Hippocampal formation (tissue), 2 donors: ENCODE measurements around the gene ISG20L2.
A peak's percentile ranks its signal among the peaks of the same experiment; 100 is the strongest.
"Not testable (repeated sequence)": the region's sequence is repeated elsewhere in the genome, so short reads cannot be mapped to it uniquely, and the experiment has no call there.

Source experiments
- DNase-seq, 2 donors: peaks; one replicate each; lab custom pipeline; 2025; lab: John Stamatoyannopoulos, UW

Gene ISG20L2, protein sequence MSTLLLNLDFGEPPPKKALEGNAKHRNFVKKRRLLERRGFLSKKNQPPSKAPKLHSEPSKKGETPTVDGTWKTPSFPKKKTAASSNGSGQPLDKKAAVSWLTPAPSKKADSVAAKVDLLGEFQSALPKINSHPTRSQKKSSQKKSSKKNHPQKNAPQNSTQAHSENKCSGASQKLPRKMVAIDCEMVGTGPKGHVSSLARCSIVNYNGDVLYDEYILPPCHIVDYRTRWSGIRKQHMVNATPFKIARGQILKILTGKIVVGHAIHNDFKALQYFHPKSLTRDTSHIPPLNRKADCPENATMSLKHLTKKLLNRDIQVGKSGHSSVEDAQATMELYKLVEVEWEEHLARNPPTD

GRCh38 chr1:156728599-156729462 lies at the start of gene ISG20L2:
Gene ISG20L2, minus strand, starts transcription at chr1:156728766. Its CDS starts 1,114 bp downstream, at chr1:156727652.
- peak; percentile 84 to 92 for DNase-seq

GRCh38 chr1:156777573-156777972 lies 49.0 kb upstream of the ISG20L2 start:
- DNase-seq = no peak

DNA sequence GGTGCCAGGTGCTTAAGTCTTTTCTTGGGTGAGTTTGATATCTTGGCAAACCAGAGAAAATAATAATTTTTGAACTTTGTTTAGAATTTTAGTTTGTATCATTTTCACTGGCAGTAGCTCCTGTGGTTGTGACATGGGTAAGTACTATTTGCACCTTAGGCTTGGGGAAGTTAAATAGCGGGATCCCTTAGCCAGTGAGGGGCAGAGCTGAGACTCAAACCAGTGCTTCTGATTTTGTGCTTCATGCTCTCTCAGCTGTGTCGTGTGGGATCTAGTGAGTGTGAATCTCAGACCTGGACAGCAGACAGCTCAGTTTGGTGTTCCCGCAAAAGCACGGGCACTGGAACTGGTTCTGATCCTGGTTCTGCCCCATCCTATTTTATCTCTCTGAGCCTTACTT lies 48.4 kb upstream of the ISG20L2 start:
- DNase-seq = no peak

DNA sequence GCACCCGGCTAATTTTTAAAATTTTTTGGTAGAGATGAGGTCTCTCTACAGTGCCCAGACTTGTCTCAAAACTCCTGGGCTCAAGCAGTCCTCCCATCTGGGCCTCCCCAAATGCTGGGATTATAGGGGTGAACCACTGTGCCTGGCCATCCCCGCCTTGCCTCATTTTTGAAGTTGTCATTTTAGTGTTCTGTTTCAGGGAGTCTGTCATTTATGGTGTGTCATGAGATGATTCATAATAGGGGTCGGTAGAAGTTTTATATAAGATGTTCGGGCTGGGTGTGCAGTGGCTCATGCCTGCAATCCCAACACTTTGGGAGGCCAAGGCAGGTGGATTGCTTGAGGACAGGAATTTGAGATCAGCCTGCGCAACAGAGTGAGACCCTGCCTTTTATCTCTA lies 47.2 kb upstream of the ISG20L2 start:
- no peak for DNase-seq

DNA sequence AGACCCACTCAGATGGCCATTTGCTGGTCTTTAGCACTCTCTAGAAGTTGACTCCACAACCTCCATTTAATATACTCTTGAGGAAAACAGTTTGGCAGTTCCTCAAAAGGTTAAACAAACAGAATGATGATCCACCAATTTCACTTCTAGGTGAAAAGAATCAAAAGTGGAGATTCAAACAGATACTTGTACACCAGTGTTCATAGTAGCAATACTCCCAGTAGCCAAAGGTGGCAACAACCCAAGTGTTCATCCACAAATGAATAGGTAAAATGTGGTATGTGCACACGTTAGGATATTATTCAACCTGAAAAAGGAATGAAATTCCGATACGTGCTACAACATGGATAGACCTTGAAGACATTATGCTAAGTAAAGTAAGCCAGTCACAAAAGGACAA lies 45.0 kb upstream of the ISG20L2 start:
- DNase-seq = no peak

GRCh38 chr1:156772728-156773497 lies 44.3 kb upstream of the ISG20L2 start:
- no peak for DNase-seq

DNA sequence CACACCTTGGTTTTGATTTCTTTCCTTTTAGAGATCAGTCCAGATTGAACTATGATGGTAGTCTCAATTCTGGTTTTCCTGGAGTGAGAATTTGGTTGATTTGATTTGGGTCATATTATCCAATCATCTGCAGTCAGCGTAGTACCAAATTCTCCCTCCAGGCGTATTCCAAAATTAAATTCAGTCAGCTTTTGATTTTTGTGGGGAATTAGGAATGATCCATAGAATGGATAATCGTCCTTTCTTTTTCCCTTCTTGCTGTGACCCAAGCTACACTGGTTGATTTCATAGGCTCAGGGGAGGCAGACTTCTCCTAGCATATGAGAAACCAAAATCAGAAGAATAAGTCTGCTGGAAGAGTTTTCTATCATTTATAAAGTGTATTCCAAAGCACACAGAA lies 43.7 kb upstream of the ISG20L2 start:
- DNase-seq = no peak

DNA sequence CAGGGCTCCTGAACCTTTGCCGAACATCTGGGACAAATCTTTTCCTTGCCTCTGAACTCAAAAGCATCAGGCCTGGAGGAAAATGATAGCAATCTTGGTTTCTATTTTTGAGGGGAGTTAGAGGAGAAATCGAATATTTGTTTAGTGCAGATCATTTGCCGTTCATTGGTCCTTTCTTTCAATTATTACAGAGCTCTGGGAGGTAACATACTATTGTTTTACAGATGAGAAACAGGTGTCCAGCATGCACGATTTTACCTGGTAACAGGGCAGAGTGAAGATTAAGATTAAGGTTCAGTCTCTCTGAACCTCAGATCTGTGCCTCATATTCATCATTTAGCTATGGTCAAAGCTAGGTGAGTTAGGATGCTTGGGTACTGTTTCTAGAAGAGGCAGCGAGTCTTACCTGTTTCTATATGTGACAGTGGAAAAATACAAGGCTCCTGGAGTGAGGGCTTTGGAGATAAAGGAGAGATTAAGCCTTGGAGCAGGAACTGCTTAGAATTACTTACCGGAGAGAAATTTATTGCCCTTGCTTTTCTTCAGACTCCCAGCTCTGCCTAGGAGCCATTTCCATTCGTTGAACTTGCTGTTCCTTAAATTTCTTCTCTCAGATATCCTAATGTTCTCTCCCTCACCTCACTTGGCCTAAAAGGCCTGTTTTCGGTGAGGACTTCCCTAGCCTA lies 40.2 kb upstream of the ISG20L2 start:
- no peak for DNase-seq

DNA sequence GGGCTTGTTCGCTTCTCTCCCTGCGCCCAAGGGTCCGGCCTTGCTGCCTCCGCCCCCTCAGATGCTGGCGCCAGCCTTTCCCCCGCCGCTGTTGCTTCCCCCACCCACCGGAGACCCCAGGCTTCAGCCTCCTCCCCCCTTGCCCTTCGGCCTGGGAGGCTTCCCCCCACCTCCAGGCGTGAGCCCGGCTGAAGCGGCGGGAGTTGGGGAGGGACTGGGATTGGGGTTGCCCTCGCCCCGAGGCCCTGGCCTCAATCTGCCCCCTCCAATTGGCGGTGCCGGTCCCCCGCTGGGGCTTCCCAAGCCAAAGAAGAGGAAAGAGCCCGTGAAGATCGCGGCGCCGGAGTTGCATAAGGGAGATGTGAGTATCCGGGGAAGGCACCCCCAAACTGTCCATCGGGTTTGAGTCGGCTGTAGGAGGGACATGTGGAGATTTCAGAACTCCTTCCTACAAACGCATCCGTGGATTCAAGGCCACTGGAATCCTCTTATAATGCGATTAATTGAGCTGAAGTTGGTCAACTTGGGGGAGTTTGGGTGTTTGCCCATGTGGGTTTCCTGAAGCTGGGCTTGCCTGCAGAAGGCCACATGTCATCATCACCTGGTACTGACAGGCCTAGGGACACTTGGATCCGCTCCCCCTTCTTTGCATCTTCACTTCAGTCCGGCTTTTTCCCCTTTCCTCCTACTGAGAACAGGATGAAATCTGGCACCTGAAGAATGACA lies 39.5 kb upstream of the ISG20L2 start:
- DNase-seq = no peak

- peak; percentile 99 to 100 for DNase-seq
These were observed 38.7 kb upstream of the ISG20L2 start, which contains the start of gene PRCC for GRCh38 chr1:156767101-156767878. Gene PRCC, plus strand, starts transcription at chr1:156767535. Its CDS starts 237 bp downstream, at chr1:156767772.

DNA sequence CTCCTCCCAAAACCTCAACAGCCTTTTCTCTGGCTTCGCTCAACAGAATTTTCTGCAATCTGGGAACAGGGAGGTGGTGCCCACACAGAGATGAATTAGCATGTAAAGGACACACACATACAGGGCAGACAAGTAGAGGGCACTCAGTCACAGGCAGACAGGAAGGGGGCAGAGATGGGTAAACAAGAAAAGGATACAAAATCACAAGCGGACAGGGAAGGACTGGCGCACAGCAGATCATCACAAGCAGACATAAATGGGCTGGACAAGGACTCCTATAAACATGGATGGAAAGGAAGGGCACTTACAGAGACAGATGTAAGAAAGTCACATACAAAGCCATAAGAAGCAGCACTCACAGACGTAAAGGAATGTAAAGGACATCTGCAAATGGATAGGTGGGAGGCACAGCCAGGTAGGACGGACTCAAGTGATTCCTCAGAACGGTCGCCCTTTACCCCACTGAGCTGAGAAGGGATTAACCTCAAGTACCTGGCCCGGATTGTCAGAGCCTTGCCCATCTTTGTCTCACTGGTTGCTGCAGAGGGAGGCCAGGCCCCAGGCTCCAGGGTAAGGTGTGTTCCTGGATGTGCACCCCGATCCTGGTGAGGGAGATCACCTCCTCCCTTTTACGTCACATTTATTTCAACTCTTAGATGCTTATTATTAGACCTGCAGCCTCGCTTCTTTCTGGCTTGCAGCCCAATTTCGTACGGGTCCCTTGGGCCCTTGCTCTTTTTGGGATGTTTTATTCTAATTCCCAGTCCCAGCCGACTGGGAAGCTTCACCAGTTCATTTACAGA lies 37.9 kb upstream of the ISG20L2 start:
- no peak for DNase-seq

DNA sequence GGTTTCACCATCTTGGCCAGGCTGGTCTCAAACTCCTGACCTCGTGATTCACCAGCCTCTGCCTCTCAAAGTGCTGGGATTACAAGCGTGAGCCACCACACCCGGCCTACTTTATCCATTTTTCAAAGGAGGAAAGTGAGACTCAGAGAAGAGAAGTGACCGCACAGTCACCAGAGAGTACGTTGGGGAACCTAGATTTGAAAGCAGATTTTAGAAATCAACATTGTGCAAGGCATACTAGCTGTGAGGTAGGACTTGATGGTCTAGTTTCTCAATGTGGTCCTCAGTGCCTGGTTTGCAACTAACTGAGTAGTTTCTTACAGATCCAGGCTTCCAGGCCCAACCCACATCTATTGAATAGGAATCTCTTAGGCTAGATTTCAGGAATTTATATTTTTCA lies 37.1 kb upstream of the ISG20L2 start:
- no peak for DNase-seq

- DNase-seq = not testable (repeated sequence)
These were observed 36.6 kb upstream of the ISG20L2 start for GRCh38 chr1:156765136-156765535.

DNA sequence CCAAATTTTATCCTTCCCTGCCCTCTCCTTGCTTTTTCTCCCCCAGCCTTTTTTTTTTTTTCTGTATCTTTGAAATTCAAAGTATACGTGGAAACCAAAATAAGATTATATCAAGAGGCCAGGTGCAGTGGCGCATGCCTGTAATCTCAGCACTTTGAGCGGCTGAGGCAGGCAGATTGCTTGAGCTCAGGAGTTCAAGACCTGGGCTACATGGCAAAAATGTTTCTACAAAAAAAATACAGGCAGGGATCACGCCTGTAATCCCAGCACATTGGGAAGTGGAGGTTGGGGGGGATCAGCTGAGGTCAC lies 32.2 kb upstream of the ISG20L2 start:
- DNase-seq = no peak

GRCh38 chr1:156760092-156760795 lies 31.7 kb upstream of the ISG20L2 start:
- DNase-seq = no peak

DNA sequence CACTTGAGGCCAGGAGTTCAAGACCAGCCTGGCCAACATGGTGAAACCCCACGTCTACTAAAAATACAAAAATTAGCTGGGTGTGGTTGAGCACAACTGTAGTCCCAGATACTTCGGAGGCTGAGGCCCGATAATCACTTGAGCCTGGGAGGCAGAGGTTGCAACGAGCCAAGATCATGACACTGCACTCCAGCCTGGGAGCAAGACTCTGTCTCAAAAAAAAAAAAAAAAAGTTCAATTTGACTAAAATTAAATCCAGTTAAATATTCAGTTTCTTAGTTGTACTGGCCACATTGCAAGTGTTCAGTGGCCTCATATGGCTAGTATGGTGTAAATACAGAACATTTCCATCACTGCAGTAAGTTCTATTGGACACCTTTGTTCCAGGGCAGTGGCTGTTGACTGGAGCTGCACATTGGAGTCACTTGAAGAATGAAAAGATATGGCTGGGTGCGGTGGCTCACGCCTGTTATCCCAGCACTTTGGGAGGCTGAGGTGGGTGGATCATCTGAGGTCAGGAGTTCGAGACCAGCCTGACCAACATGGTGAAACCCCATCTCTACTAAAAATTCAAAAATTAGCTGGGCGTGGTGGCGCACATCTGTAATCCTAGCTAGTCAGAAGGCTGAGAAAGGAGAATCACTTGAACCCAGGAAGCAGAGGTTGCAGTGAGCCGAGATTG lies 29.1 kb upstream of the ISG20L2 start:
- not testable (repeated sequence) for DNase-seq

DNA sequence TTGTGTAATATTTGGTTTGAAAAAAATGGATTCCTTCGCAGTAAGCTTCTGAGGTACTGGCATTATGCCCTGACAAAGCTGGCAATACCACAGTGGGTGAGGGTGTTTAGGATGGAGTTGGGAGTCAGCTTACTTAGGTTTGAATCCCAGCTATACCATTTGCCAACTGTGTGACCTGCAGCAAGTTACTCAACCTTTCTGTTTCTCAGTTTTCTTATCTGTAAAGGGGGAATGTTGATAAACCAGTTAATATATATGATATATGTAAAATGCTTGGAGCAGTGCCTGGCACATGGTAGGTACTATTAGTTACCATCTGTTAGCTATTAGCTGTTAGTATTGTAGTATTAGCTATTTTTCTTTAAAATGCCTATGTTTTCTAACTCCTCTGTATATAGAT lies 27.8 kb upstream of the ISG20L2 start:
- no peak for DNase-seq

GRCh38 chr1:156755527-156755950 lies 27.0 kb upstream of the ISG20L2 start:
- DNase-seq = no peak
